H1 (cell line): ENCODE results near the gene ERI3. TPM values are rescaled to one million over a fixed set of nuclear protein-coding genes. Genes with fewer than 3 reads are reported as not detected.
A peak's percentile ranks its signal among the peaks of the same experiment; 100 is the strongest.

ENCODE experiments used
- CTCF ChIA-PET: fragments of 300-600 bp; sonication (Branson Sonifier 250); formaldehyde crosslinking; loops from one replicate; lab custom pipeline; 2021; ENCODE audit not compliant: partially characterized antibody; lab: Charles Lee
- POLR2A ChIA-PET: fragments of 300-600 bp; sonication (Branson Sonifier 250); formaldehyde crosslinking; loops from one replicate; lab custom pipeline; 2021; ENCODE audit warnings: inconsistent platforms; ENCODE audit not compliant: partially characterized antibody; lab: Charles Lee
- DNase-seq, 2 experiments: peaks; one replicate each; pipeline versions ENCODE4 v3.0.0 to v3.0.0-alpha.2; 2010 to 2022; ENCODE audit warnings: low spot score in 2 of 2, low read depth in 1 of 2, mixed read lengths in 1 of 2
- FAIRE-seq: peaks from 2 replicates; lab custom pipeline; 2011; peaks lifted over from hg19 to GRCh38; lab: Jason Lieb, UNC
- H2AFZ ChIP-seq: 2 replicates; pipeline ENCODE4 v1.8.1; 2012; ENCODE audit warnings: low read length, inconsistent platforms
- H2AK5ac ChIP-seq: 2 replicates; pipeline ENCODE4 v1.6.1; 2013; ENCODE audit warnings: low read depth, low read length
- H2BK120ac ChIP-seq: replicated peaks from 2 replicates; pipeline ENCODE3; 2013; ENCODE audit warnings: low read depth, low read length, inconsistent platforms
- H2BK12ac ChIP-seq: 2 replicates; pipeline ENCODE4 v1.6.1; 2013; ENCODE audit warnings: low read depth, low read length
- H2BK15ac ChIP-seq: 2 replicates; pipeline ENCODE4 v1.6.1; 2013; ENCODE audit warnings: low read length
- H2BK20ac ChIP-seq: 2 replicates; pipeline ENCODE4 v1.6.1; 2013; ENCODE audit warnings: low read length
- H2BK5ac ChIP-seq: 2 replicates; pipeline ENCODE4 v1.6.1; 2013; ENCODE audit warnings: low read depth, low read length
- H3K14ac ChIP-seq: 2 replicates; pipeline ENCODE4 v1.6.1; 2013; ENCODE audit warnings: inconsistent platforms; ENCODE audit not compliant: insufficient read length
- H3K18ac ChIP-seq: 2 replicates; pipeline ENCODE4 v1.6.1; 2013; ENCODE audit warnings: low read length; ENCODE audit errors: extremely low read depth
- H3K23ac ChIP-seq: 2 replicates; pipeline ENCODE4 v1.6.1; 2013; ENCODE audit warnings: inconsistent platforms; ENCODE audit not compliant: insufficient read length
- H3K23me2 ChIP-seq: 2 replicates; pipeline ENCODE4 v1.6.1; 2013; ENCODE audit warnings: low read depth, low read length
- H3K27ac ChIP-seq: 2 replicates; pipeline ENCODE4 v1.6.1; 2011; ENCODE audit warnings: low read depth, low read length, inconsistent platforms
- H3K27me3 ChIP-seq, 4 experiments: replicated peaks in 1 of 4; 1 replicate in 1 of 4; 2 replicates in 3 of 4; pipeline versions ENCODE4 v1.6.1 to v1.8.1; 2011 to 2013; ENCODE audit warnings: low read length in 3 of 4, mild to moderate bottlenecking in 3 of 4, inconsistent platforms in 2 of 4, mixed read lengths in 2 of 4, moderate library complexity in 1 of 4; ENCODE audit not compliant: control insufficient read depth in 3 of 4, insufficient read depth in 3 of 4; ENCODE audit errors: extremely low read depth in 1 of 4
- H3K36me3 ChIP-seq, 4 experiments: 2 replicates each; pipeline versions ENCODE4 v1.6.1 to v1.8.1; 2011 to 2013; ENCODE audit warnings: mild to moderate bottlenecking in 4 of 4, low read length in 3 of 4, moderate library complexity in 2 of 4, control low read depth in 1 of 4, inconsistent platforms in 1 of 4; ENCODE audit not compliant: insufficient read depth in 4 of 4, control insufficient read depth in 2 of 4
- H3K4ac ChIP-seq: replicated peaks from 2 replicates; pipeline ENCODE3; 2013; ENCODE audit warnings: low read length, low read depth, mixed read lengths, inconsistent platforms; ENCODE audit not compliant: insufficient read length
- H3K4me1 ChIP-seq, 4 experiments: replicated peaks in 1 of 4; 1 replicate in 1 of 4; 2 replicates in 3 of 4; pipeline versions ENCODE4 v1.6.1 to v1.8.1; 2011 to 2013; ENCODE audit warnings: low read length in 3 of 4, inconsistent platforms in 2 of 4, mixed read lengths in 1 of 4; ENCODE audit not compliant: insufficient read depth in 4 of 4, control insufficient read depth in 3 of 4
- H3K4me2 ChIP-seq, 2 experiments: 2 replicates each; pipeline versions ENCODE4 v1.6.1 to v1.8.1; 2011 to 2013; ENCODE audit warnings: low read depth in 2 of 2, low read length in 2 of 2, control low read depth in 1 of 2, inconsistent platforms in 1 of 2, mild to moderate bottlenecking in 1 of 2; ENCODE audit not compliant: insufficient read depth in 1 of 2
- H3K4me3 ChIP-seq, 4 experiments: fragments of 200-600, 300-600 bp in 1 of 4; sonication (generic), shearing (Covaris generic), sonication (Bioruptor Twin) in 1 of 4; 2 replicates each; pipeline versions ENCODE4 v1.5.1 to v1.8.1; 2011 to 2016; ENCODE audit warnings: low read length in 4 of 4, low read depth in 3 of 4, control low read depth in 2 of 4, inconsistent platforms in 2 of 4, mild to moderate bottlenecking in 2 of 4, mixed read lengths in 1 of 4, moderate library complexity in 1 of 4; ENCODE audit not compliant: insufficient read depth in 2 of 4; ENCODE audit errors: extremely low read depth in 1 of 4
- H3K56ac ChIP-seq: replicated peaks from 2 replicates; pipeline ENCODE3; 2013; ENCODE audit warnings: low read depth, mild to moderate bottlenecking, mixed read lengths, low read length, inconsistent platforms; ENCODE audit not compliant: insufficient read length
- H3K79me1 ChIP-seq: 2 replicates; pipeline ENCODE4 v1.6.1; 2013; ENCODE audit warnings: low read depth, low read length, control low read depth
- H3K79me2 ChIP-seq, 2 experiments: 2 replicates each; pipeline versions ENCODE4 v1.6.1 to v1.8.1; 2012 to 2013; ENCODE audit warnings: low read length in 2 of 2, mild to moderate bottlenecking in 2 of 2, inconsistent platforms in 1 of 2; ENCODE audit not compliant: insufficient read depth in 2 of 2, control insufficient read depth in 1 of 2
- H3K9ac ChIP-seq, 4 experiments: replicated peaks in 1 of 4; 1 replicate in 1 of 4; 2 replicates in 3 of 4; pipeline versions ENCODE4 v1.6.1 to v1.8.1; 2011 to 2013; ENCODE audit warnings: low read depth in 3 of 4, low read length in 3 of 4, control low read depth in 2 of 4, mild to moderate bottlenecking in 2 of 4, moderate library complexity in 2 of 4, inconsistent platforms in 1 of 4; ENCODE audit errors: extremely low read depth in 1 of 4
- H3K9me3 ChIP-seq, 2 experiments: 2 replicates each; pipeline versions ENCODE4 v1.6.1 to v1.8.1; 2012 to 2013; ENCODE audit warnings: mild to moderate bottlenecking in 2 of 2, moderate library complexity in 2 of 2, control low read depth in 1 of 2, inconsistent platforms in 1 of 2, low read depth in 1 of 2, low read length in 1 of 2, mixed read lengths in 1 of 2; ENCODE audit not compliant: insufficient read depth in 2 of 2
- H4K20me1 ChIP-seq, 2 experiments: replicated peaks in 1 of 2; 2 replicates each; pipeline versions ENCODE3 to v1.8.1; 2011 to 2013; ENCODE audit warnings: inconsistent platforms in 2 of 2, low read length in 2 of 2, mild to moderate bottlenecking in 1 of 2; ENCODE audit not compliant: insufficient read depth in 2 of 2, control insufficient read depth in 1 of 2
- H4K5ac ChIP-seq: 2 replicates; pipeline ENCODE4 v1.6.1; 2013; ENCODE audit warnings: low read length, low read depth, mixed read lengths, inconsistent platforms; ENCODE audit not compliant: insufficient read length
- H4K8ac ChIP-seq: 2 replicates; pipeline ENCODE4 v1.8.0; 2013; ENCODE audit warnings: mild to moderate bottlenecking, moderate library complexity, low read length, inconsistent platforms; ENCODE audit not compliant: insufficient read depth; ENCODE audit errors: extremely low read depth
- H4K91ac ChIP-seq: replicated peaks from 2 replicates; pipeline ENCODE3; 2013; ENCODE audit warnings: low read length, mixed read lengths, inconsistent platforms; ENCODE audit not compliant: insufficient read length
- WGBS, 2 experiments: shearing (Covaris generic) in 1 of 2; methylation state at CpG; one replicate each; pipeline versions ENCODE4 v1.1.6 to v1.1.7; 2013 to 2015; ENCODE audit warnings: low lambda C conversion rate in 2 of 2, mixed read lengths in 2 of 2, inconsistent platforms in 1 of 2, low coverage in 1 of 2, missing lambda C conversion rate in 1 of 2; ENCODE audit not compliant: insufficient replicate concordance in 2 of 2, insufficient coverage in 1 of 2, insufficient read length in 1 of 2; ENCODE audit errors: extremely low coverage in 1 of 2, missing lambda C conversion rate in 1 of 2; 5-methylcytosine and 5-hydroxymethylcytosine counted together
- polyA plus RNA-seq, 7 experiments: library from polyadenylated mRNA; depleted of rRNA in 3 of 7; stranded (reverse) in 5 of 7; unstranded in 2 of 7; fragments of >200 nt in 5 of 7; fragments of 200-250 nt in 2 of 7; gene quantifications; 1 replicate in 5 of 7; 2 replicates in 1 of 7; 4 replicates in 1 of 7; pipeline versions ENCODE4 v1.2.1 to v1.2.3, GENCODE V29; 2011 to 2013; ENCODE audit warnings: missing spikeins in 2 of 7, mixed read lengths in 2 of 7
- total RNA-seq: library from RNA; stranded (reverse); fragmentation: NEBNext Ultra II Directional; extraction: Animal tissue kit (Norgen Biotek cat#: 25700); gene quantifications from 2 replicates; pipeline ENCODE4 v1.2.1, GENCODE V29; 2021

The ERI3 gene
- total and polyA plus RNA-seq, 2 of the 8 experiments (the other 6 are each of a cell fraction or from before 2014, with no cell fraction given), result 81.1 to 199 TPM

DNA sequence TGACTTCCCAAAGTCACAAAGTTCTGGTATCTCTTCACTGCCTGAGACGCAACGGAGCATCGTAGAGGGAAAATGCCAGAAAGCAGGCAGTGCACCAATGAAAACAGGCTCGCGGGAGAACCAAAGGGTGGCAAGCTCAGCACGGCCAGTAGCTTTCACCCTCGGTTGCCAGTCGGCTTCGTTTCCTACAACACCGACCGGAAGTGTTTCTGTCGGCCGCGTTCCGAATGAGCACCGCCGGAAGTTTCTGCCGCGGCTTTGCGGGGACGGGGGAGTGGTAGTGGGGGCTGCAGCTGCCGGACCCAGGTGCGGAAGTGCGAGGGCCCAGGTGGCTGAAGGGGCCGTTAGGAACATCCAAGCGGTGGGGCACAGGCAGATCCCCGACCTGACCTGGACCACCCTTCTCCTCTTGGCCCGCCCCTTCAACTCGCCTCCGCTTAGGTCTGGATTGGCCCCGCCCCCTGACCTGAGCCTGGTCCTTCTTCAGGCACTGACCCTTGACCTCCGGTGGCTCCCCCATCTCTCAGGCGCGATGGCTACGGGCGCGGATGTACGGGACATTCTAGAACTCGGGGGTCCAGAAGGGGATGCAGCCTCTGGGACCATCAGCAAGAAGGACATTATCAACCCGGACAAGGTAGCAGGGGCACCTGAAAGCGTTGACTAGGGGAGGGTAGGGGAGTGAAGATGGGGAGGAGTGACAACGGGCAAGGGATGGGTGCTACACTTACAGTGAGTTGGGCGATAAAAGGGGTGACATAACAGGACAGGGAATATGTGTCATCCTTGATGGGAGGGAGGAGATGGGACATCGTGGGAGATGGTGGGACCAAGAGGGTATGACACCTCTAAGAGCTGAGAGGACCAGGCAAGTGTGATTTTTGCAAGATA, 141.6 kb downstream of the ERI3 start, which contains the start of gene DMAP1:
Gene DMAP1 (plus strand): TSS at position 250 of the 891 bp plus-strand sequence. CDS start 283 bp downstream, at position 533.
- DNase-seq (peak; percentile 60 to 94), FAIRE-seq (peak; percentile 62)
- H3K4me1 ChIP-seq, result peaks cover 0 to 7% (median 2%) of the 10 kb centered on the region in 4 experiments; a peak in 3 of 7 replicates
- peak within 1 kb of the TSS; percentile 60 to 74 (median 68) for H3K9ac ChIP-seq
- peak within 1 kb of the TSS; percentile 97; the same call in 1 of the 2 replicates for H4K8ac ChIP-seq
- ChIA-PET CTCF (interaction anchor here (1.0 to 18.7 kb wide), 9 partner anchors 14 to 440 kb away, joined by 3 to 250 read pairs (median 12); no protein-coding TSS in a partner anchor), POLR2A (interaction anchor here (0.6 to 2.4 kb wide), 9 partner anchors 11 to 508 kb away, joined by 3 to 10 read pairs (median 4); no protein-coding TSS in a partner anchor)
- H2AK5ac ChIP-seq, result no peak within 1 kb of the TSS
- H3K14ac ChIP-seq, result no peak within 1 kb of the TSS
- no peak within 1 kb of the TSS for H2BK120ac ChIP-seq
- 5% methylated on average over 42 of the region's 44 CpGs; no CpG with 5 or more reads in 1 of the 2 experiments for WGBS, 2 experiments
- H2BK5ac ChIP-seq, result peak within 1 kb of the TSS; percentile 92
- H3K27ac ChIP-seq, result peak within 1 kb of the TSS; percentile 49; the same call in 1 of the 2 replicates
- peaks cover 3% of the 10 kb centered on the region; the same call in 1 of the 2 replicates for H3K79me1 ChIP-seq
- peak within 1 kb of the TSS; percentile 81 for H4K5ac ChIP-seq
- no peak within 1 kb of the TSS for H2BK20ac ChIP-seq
- H3K4me2 ChIP-seq, result peak within 1 kb of the TSS; percentile 98 to 99
- H3K4me3 ChIP-seq, result peak within 1 kb of the TSS; percentile 72 to 89 (median 82)
- H3K27me3 ChIP-seq, result peaks cover 0 to 5% (median 2%) of the 10 kb centered on the region in 4 experiments; a peak in 2 of 7 replicates
- H2AFZ ChIP-seq, result peak within 1 kb of the TSS; percentile 57
- H3K4ac ChIP-seq, result no peak within 1 kb of the TSS
- peak within 1 kb of the TSS; percentile 46; the same call in 1 of the 2 replicates for H2BK12ac ChIP-seq
- H3K9me3 ChIP-seq, result no peaks in the 10 kb centered on the region
- no peak within 1 kb of the TSS for H3K23ac ChIP-seq
- H2BK15ac ChIP-seq, result 0 out of 2 replicates have a peak within 1 kb of the TSS, but pooled peaks have one; percentile 33
- H3K23me2 ChIP-seq, result peaks cover 8% of the 10 kb centered on the region
- H3K79me2 ChIP-seq, result peaks cover 0 to 6% of the 10 kb centered on the region in 2 experiments; a peak in 1 of 4 replicates
- peak within 1 kb of the TSS; percentile 49 for H4K91ac ChIP-seq
- H3K56ac ChIP-seq, result peak within 1 kb of the TSS; percentile 27
- peak within 1 kb of the TSS; percentile 66; the same call in 1 of the 2 replicates for H3K18ac ChIP-seq
- peaks cover 0 to 8% of the 10 kb centered on the region in 2 experiments for H4K20me1 ChIP-seq
- peaks cover under 1 to 13% (median 9%) of the 10 kb centered on the region in 4 experiments for H3K36me3 ChIP-seq
